NCI-H146 treated with DMSO at 0.1 percent for 48 hours (cell line): ENCODE data around the gene TRAM2.

Source experiments
- DNase-seq: peaks from one replicate; lab custom pipeline; 2025; ENCODE audit not compliant: unreplicated experiment; lab: John Stamatoyannopoulos, UW

Gene TRAM2

GRCh38 chr6:52532457-52532856, 44.4 kb downstream of the TRAM2 start:
- no peak for DNase-seq

GRCh38 chr6:52531834-52532233, 45.0 kb downstream of the TRAM2 start:
- no peak for DNase-seq

GRCh38 chr6:52531396-52531795, 45.5 kb downstream of the TRAM2 start:
- DNase-seq: no peak

GRCh38 chr6:52530351-52530750, 46.5 kb downstream of the TRAM2 start:
- no peak for DNase-seq

GRCh38 chr6:52529311-52529710, 47.5 kb downstream of the TRAM2 start:
- no peak for DNase-seq

- DNase-seq: no peak
Observed at GRCh38 chr6:52527436-52527835, 49.4 kb downstream of the TRAM2 start.

- no peak for DNase-seq
Observed at GRCh38 chr6:52526634-52527033, 50.2 kb downstream of the TRAM2 start.

- no peak for DNase-seq
Observed at GRCh38 chr6:52524918-52525317, 51.9 kb downstream of the TRAM2 start.

- DNase-seq: no peak
Observed at GRCh38 chr6:52523378-52524142, 53.3 kb downstream of the TRAM2 start.

GRCh38 chr6:52522655-52523054, 54.2 kb downstream of the TRAM2 start:
- DNase-seq: no peak

- DNase-seq: no peak
Observed at GRCh38 chr6:52522151-52522626, 54.7 kb downstream of the TRAM2 start.

GRCh38 chr6:52519618-52520017, 57.2 kb downstream of the TRAM2 start:
- DNase-seq: no peak

- no peak for DNase-seq
Observed at GRCh38 chr6:52518279-52518945, 58.4 kb downstream of the TRAM2 start.

GRCh38 chr6:52517502-52518278, 59.2 kb downstream of the TRAM2 start:
- DNase-seq: no peak

- no peak for DNase-seq
Observed at GRCh38 chr6:52516943-52517342, 59.9 kb downstream of the TRAM2 start.

- no peak for DNase-seq
Observed at GRCh38 chr6:52516269-52516668, 60.6 kb downstream of the TRAM2 start.

- DNase-seq: no peak
Observed at GRCh38 chr6:52515219-52515960, 61.5 kb downstream of the TRAM2 start.

GRCh38 chr6:52514514-52514913, 62.3 kb downstream of the TRAM2 start:
- no peak for DNase-seq

- no peak for DNase-seq
Observed at GRCh38 chr6:52513896-52514295, 63.0 kb downstream of the TRAM2 start.

GRCh38 chr6:52513464-52513863, 63.4 kb downstream of the TRAM2 start:
- no peak for DNase-seq

GRCh38 chr6:52512199-52512598, 64.7 kb downstream of the TRAM2 start:
- no peak for DNase-seq
